SK-N-SH (cell line): Measurements from ENCODE around the gene DNMT3A. TPM values are rescaled to one million over a fixed set of nuclear protein-coding genes. Genes with fewer than 3 reads are reported as not detected.

Experiments used
- CTCF ChIA-PET: fragments of 300-600, 350-600 bp; formaldehyde crosslinking; extraction: SDS; loops from one replicate; lab custom pipeline; 2021; lab: Yijun Ruan, JAX
- POLR2A ChIA-PET: fragments of 350-600 bp; sonication (Branson Sonifier 250); formaldehyde crosslinking; extraction: SDS; loops from one replicate; lab custom pipeline; 2020; ENCODE audit warnings: antibody characterized with exemption, inconsistent platforms; lab: Yijun Ruan, JAX
- DNase-seq: peaks from one replicate; pipeline ENCODE4 v3.0.0; 2012
- H2AFZ ChIP-seq: fragments of 200-600 bp; sonication (generic); 2 replicates; pipeline ENCODE4 v1.8.1; 2016; ENCODE audit warnings: antibody characterized with exemption, mild to moderate bottlenecking, low read depth
- H3F3A ChIP-seq: fragments of 200-600 bp; sonication (generic); replicated peaks from 2 replicates; pipeline ENCODE3; 2016; ENCODE audit warnings: antibody characterized with exemption, mild to moderate bottlenecking; ENCODE audit not compliant: insufficient read depth
- H3K27ac ChIP-seq, 2 experiments: fragments of 200-500 bp in 1 of 2; fragments of 200-600 bp in 1 of 2; sonication (Bioruptor generic) in 1 of 2; sonication (generic), shearing (Covaris generic) in 1 of 2; 2 replicates each; pipeline versions ENCODE4 v1.5.1 to v1.6.1; 2014 to 2016; ENCODE audit warnings: low read depth in 2 of 2, inconsistent platforms in 1 of 2, low read length in 1 of 2, mild to moderate bottlenecking in 1 of 2, mixed read lengths in 1 of 2
- H3K27me3 ChIP-seq: fragments of 200-600 bp; sonication (generic), shearing (Covaris generic); 2 replicates; pipeline ENCODE4 v1.6.1; 2016; ENCODE audit warnings: mixed run types; ENCODE audit not compliant: insufficient read depth
- H3K36me3 ChIP-seq, 2 experiments: fragments of 200-500 bp in 1 of 2; fragments of 200-600 bp in 1 of 2; sonication (Bioruptor generic) in 1 of 2; sonication (generic) in 1 of 2; replicated peaks in 1 of 2; 2 replicates each; pipeline versions ENCODE3 to v1.5.1; 2014 to 2016; ENCODE audit warnings: low read length in 1 of 2, mild to moderate bottlenecking in 1 of 2; ENCODE audit not compliant: insufficient read depth in 2 of 2, control insufficient read depth in 1 of 2
- H3K4me1 ChIP-seq, 2 experiments: fragments of 200-500 bp in 1 of 2; fragments of 200-600 bp in 1 of 2; sonication (Bioruptor generic) in 1 of 2; sonication (generic), shearing (Covaris generic) in 1 of 2; 2 replicates each; pipeline versions ENCODE4 v1.5.1 to v1.6.1; 2014 to 2016; ENCODE audit warnings: low read depth in 1 of 2, low read length in 1 of 2, mixed run types in 1 of 2; ENCODE audit not compliant: insufficient read depth in 2 of 2, control insufficient read depth in 1 of 2
- H3K4me2 ChIP-seq: fragments of 200-600 bp; sonication (generic), shearing (Covaris generic); 2 replicates; pipeline ENCODE4 v1.6.1; 2017; ENCODE audit warnings: mixed run types
- H3K4me3 ChIP-seq, 2 experiments: fragments of 200-500 bp in 1 of 2; fragments of 200-600 bp in 1 of 2; sonication (Bioruptor generic) in 1 of 2; sonication (generic), shearing (Covaris generic) in 1 of 2; 2 replicates each; pipeline versions ENCODE4 v1.5.1 to v1.8.1; 2014 to 2016; ENCODE audit warnings: low read depth in 2 of 2, inconsistent platforms in 1 of 2, low read length in 1 of 2, mild to moderate bottlenecking in 1 of 2, mixed read lengths in 1 of 2, moderate library complexity in 1 of 2
- H3K79me2 ChIP-seq: fragments of 200-600 bp; sonication (generic); 2 replicates; pipeline ENCODE4 v1.8.1; 2017; ENCODE audit warnings: mild to moderate bottlenecking; ENCODE audit not compliant: insufficient read depth
- H3K9ac ChIP-seq: fragments of 200-600 bp; sonication (generic); 2 replicates; pipeline ENCODE4 v1.6.1; 2017; ENCODE audit warnings: mixed run types
- H3K9me2 ChIP-seq: fragments of 200-600 bp; sonication (generic); 2 replicates; pipeline ENCODE4 v1.6.1; 2017; ENCODE audit warnings: mixed run types
- H3K9me3 ChIP-seq: fragments of 200-600 bp; sonication (generic); 2 replicates; pipeline ENCODE4 v1.6.1; 2017; ENCODE audit warnings: mixed run types, mild to moderate bottlenecking, moderate library complexity
- H4K20me1 ChIP-seq: fragments of 200-600 bp; sonication (generic); 2 replicates; pipeline ENCODE4 v1.6.1; 2017; ENCODE audit warnings: mild to moderate bottlenecking, mixed run types; ENCODE audit not compliant: insufficient read depth
- CHD2 ChIP-seq: fragments of 150-350 bp; IDR thresholded peaks from 2 replicates; pipeline ENCODE4 v1.6.1; 2018; ENCODE audit warnings: low read length; ENCODE audit not compliant: partially characterized antibody
- EZH2phosphoT487 ChIP-seq: fragments of 200-600 bp; sonication (generic); IDR thresholded peaks from 2 replicates; pipeline ENCODE4 v1.6.1; 2017; ENCODE audit warnings: low read depth, mixed run types, mild to moderate bottlenecking, antibody characterized with exemption, moderate library complexity, borderline replicate concordance
- FOSL2 ChIP-seq: IDR thresholded peaks from 2 replicates; pipeline ENCODE4 v1.4.0; 2012; ENCODE audit warnings: low read depth, mild to moderate bottlenecking, moderate library complexity, borderline replicate concordance
- FOXJ3 ChIP-seq: sonication (generic); formaldehyde crosslinking; IDR thresholded peaks from 2 replicates; pipeline ENCODE4 v1.5.1; 2020; ENCODE audit warnings: mild to moderate bottlenecking, missing genetic modification reagents
- FOXM1 ChIP-seq: IDR thresholded peaks from 2 replicates; pipeline ENCODE4 v1.4.0; 2012; ENCODE audit warnings: low read depth, mild to moderate bottlenecking
- GABPA ChIP-seq: IDR thresholded peaks from 2 replicates; pipeline ENCODE4 v1.4.0; 2012; ENCODE audit warnings: low read depth, mild to moderate bottlenecking
- GATA2 ChIP-seq: sonication (generic); formaldehyde crosslinking; IDR thresholded peaks from 2 replicates; pipeline ENCODE4 v1.5.0; 2020; ENCODE audit warnings: mild to moderate bottlenecking, missing genetic modification reagents
- JUND ChIP-seq: IDR thresholded peaks from 2 replicates; pipeline ENCODE4 v1.4.0; 2012
- MXI1 ChIP-seq: IDR thresholded peaks from 2 replicates; pipeline ENCODE4 v1.6.1; 2012; ENCODE audit warnings: mild to moderate bottlenecking, low read depth, low read length, improper control_type of control experiment
- NFIC ChIP-seq: IDR thresholded peaks from 2 replicates; pipeline ENCODE4 v1.4.0; 2012; ENCODE audit warnings: borderline replicate concordance
- NRF1 ChIP-seq: IDR thresholded peaks from 2 replicates; pipeline ENCODE4 v1.6.1; 2012; ENCODE audit warnings: low read depth, mild to moderate bottlenecking, low read length
- RCOR1 ChIP-seq: fragments of 150-350 bp; IDR thresholded peaks from 2 replicates; pipeline ENCODE4 v1.6.1; 2017; ENCODE audit warnings: antibody characterized with exemption, low read length
- SIN3A ChIP-seq: IDR thresholded peaks from 2 replicates; pipeline ENCODE4 v1.6.1; 2012; ENCODE audit warnings: low read depth, mild to moderate bottlenecking, low read length, moderate library complexity, borderline replicate concordance
- SMC3 ChIP-seq: IDR thresholded peaks from 2 replicates; pipeline ENCODE4 v1.6.1; 2012; ENCODE audit warnings: low read depth, low read length, improper control_type of control experiment
- TAF1 ChIP-seq: IDR thresholded peaks from 2 replicates; pipeline ENCODE4 v1.6.1; 2012; ENCODE audit warnings: low read depth, mild to moderate bottlenecking, low read length, moderate library complexity, borderline replicate concordance
- WGBS: methylation state at CpG from one replicate; pipeline ENCODE4 v1.1.6; 2017; ENCODE audit warnings: low lambda C conversion rate; 5-methylcytosine and 5-hydroxymethylcytosine counted together
- polyA plus RNA-seq, 3 experiments: library from polyadenylated mRNA; depleted of rRNA; stranded (reverse); fragments of >200 nt; gene quantifications; 2 replicates each; pipeline ENCODE4 v1.2.3, GENCODE V29; 2012
- TF ChIP-seq, protein P1 (sequence below): fragments of 150-350 bp; IDR thresholded peaks from 2 replicates; pipeline ENCODE4 v1.6.1; 2016; ENCODE audit warnings: mild to moderate bottlenecking, low read depth, low read length
- TF ChIP-seq, protein P2 (sequence below): IDR thresholded peaks from 2 replicates; pipeline ENCODE4 v1.4.0; 2012; ENCODE audit warnings: low read depth, borderline replicate concordance
- TF ChIP-seq, protein P3 (sequence below): fragments of 150-350 bp; IDR thresholded peaks from 2 replicates; pipeline ENCODE4 v1.6.1; 2017; ENCODE audit warnings: antibody characterized with exemption, low read length, low read depth, borderline replicate concordance
- TF ChIP-seq, protein P4 (sequence below): fragments of 200-600 bp; sonication (generic); IDR thresholded peaks from 2 replicates; pipeline ENCODE4 v1.6.1; 2017; ENCODE audit warnings: antibody characterized with exemption, mild to moderate bottlenecking, moderate library complexity

DNMT3A gene
- polyA plus RNA-seq, 1 of the 3 experiments (the other 2 are of a cell fraction): 5.6 TPM

DNA sequence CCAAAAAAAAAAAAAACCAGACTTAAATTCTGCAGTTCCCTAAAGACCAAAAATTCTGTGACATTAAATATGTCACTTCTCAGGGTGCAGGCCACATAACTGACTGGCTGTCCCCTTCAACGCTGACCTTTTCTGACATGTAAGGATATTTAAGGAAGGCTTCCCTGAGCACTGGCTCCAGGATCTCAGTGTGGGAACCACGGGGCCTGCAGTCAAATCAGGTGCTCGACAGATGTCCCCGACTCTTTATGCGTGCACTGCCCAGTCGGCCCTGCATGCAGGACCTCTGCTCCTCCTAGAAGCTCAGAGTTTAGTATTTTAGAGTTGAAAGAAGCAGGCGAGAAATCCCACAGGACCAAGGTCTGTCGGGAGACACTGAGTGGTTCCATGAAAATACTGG lies 104.0 kb downstream of the DNMT3A start:
- POLR2A ChIA-PET: no interaction called here
- no peak overlapping the region for H3K9ac ChIP-seq
- no peaks in the 10 kb centered on the region for H3K27me3 ChIP-seq
- no peaks in the 10 kb centered on the region for H3K9me2 ChIP-seq
- 96% methylated on average over 8 of the region's 8 CpGs for WGBS
- H3K79me2 ChIP-seq: no peaks in the 10 kb centered on the region
- no peak overlapping the region for H2AFZ ChIP-seq
- H3K4me1 ChIP-seq: no peaks in the 10 kb centered on the region; a peak in 1 of 4 replicates
- TF ChIP-seq, protein P1, sequence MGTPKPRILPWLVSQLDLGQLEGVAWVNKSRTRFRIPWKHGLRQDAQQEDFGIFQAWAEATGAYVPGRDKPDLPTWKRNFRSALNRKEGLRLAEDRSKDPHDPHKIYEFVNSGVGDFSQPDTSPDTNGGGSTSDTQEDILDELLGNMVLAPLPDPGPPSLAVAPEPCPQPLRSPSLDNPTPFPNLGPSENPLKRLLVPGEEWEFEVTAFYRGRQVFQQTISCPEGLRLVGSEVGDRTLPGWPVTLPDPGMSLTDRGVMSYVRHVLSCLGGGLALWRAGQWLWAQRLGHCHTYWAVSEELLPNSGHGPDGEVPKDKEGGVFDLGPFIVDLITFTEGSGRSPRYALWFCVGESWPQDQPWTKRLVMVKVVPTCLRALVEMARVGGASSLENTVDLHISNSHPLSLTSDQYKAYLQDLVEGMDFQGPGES: no peak
- TF ChIP-seq JUND (no peak), EZH2phosphoT487 (no peak), GATA2 (CRISPR knock-in tag) (no peak), NRF1 (no peak), SIN3A (no peak), SMC3 (no peak), CHD2 (no peak), MXI1 (no peak), NFIC (no peak), TAF1 (no peak), FOXJ3 (no peak), FOXM1 (no peak), GABPA (no peak), FOSL2 (no peak), RCOR1 (no peak)
- TF ChIP-seq, protein P2, sequence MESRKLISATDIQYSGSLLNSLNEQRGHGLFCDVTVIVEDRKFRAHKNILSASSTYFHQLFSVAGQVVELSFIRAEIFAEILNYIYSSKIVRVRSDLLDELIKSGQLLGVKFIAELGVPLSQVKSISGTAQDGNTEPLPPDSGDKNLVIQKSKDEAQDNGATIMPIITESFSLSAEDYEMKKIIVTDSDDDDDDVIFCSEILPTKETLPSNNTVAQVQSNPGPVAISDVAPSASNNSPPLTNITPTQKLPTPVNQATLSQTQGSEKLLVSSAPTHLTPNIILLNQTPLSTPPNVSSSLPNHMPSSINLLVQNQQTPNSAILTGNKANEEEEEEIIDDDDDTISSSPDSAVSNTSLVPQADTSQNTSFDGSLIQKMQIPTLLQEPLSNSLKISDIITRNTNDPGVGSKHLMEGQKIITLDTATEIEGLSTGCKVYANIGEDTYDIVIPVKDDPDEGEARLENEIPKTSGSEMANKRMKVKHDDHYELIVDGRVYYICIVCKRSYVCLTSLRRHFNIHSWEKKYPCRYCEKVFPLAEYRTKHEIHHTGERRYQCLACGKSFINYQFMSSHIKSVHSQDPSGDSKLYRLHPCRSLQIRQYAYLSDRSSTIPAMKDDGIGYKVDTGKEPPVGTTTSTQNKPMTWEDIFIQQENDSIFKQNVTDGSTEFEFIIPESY: no peak
- TF ChIP-seq, protein P3, sequence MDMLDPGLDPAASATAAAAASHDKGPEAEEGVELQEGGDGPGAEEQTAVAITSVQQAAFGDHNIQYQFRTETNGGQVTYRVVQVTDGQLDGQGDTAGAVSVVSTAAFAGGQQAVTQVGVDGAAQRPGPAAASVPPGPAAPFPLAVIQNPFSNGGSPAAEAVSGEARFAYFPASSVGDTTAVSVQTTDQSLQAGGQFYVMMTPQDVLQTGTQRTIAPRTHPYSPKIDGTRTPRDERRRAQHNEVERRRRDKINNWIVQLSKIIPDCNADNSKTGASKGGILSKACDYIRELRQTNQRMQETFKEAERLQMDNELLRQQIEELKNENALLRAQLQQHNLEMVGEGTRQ: no peak
- TF ChIP-seq, protein P4, sequence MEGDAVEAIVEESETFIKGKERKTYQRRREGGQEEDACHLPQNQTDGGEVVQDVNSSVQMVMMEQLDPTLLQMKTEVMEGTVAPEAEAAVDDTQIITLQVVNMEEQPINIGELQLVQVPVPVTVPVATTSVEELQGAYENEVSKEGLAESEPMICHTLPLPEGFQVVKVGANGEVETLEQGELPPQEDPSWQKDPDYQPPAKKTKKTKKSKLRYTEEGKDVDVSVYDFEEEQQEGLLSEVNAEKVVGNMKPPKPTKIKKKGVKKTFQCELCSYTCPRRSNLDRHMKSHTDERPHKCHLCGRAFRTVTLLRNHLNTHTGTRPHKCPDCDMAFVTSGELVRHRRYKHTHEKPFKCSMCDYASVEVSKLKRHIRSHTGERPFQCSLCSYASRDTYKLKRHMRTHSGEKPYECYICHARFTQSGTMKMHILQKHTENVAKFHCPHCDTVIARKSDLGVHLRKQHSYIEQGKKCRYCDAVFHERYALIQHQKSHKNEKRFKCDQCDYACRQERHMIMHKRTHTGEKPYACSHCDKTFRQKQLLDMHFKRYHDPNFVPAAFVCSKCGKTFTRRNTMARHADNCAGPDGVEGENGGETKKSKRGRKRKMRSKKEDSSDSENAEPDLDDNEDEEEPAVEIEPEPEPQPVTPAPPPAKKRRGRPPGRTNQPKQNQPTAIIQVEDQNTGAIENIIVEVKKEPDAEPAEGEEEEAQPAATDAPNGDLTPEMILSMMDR: no peak
- no peak for DNase-seq
- H3K36me3 ChIP-seq: peaks cover 39 to 94% of the 10 kb centered on the region in 2 experiments
- no peak overlapping the region for H3K27ac ChIP-seq
- H3K4me3 ChIP-seq: no peak overlapping the region
- H3K4me2 ChIP-seq: no peak overlapping the region
- H4K20me1 ChIP-seq: no peaks in the 10 kb centered on the region
- no peaks in the 10 kb centered on the region for H3F3A ChIP-seq
- CTCF ChIA-PET: interaction anchor here (2.5 to 9.7 kb wide), 2 partner anchors 9 to 12 kb away, joined by 6 to 94 read pairs; no protein-coding TSS in a partner anchor
- no peaks in the 10 kb centered on the region for H3K9me3 ChIP-seq
